PC-9 (cell line): ENCODE results near the gene CYYR1. TPM values are rescaled to one million over a fixed set of nuclear protein-coding genes. Genes with fewer than 3 reads are reported as not detected.

ENCODE experiments used
- BruUV-seq: library from RNA; stranded (reverse); fragments of 400-500 nt; replicated peaks from 2 replicates; lab custom pipeline; 2021; lab: Mats Ljungman, UMichigan
- CTCF ChIA-PET: fragments of 300-600 bp; sonication (Branson Sonifier 250); formaldehyde crosslinking; loops from one replicate; lab custom pipeline; 2022; ENCODE audit warnings: antibody characterized with exemption; lab: Charles Lee
- POLR2A ChIA-PET: fragments of 300-600 bp; sonication (Branson Sonifier 250); formaldehyde crosslinking; loops from one replicate; lab custom pipeline; 2022; ENCODE audit warnings: antibody characterized with exemption; ENCODE audit not compliant: unreplicated experiment; lab: Charles Lee
- DNase-seq, 2 experiments: peaks; one replicate each; pipeline versions ENCODE4 v3.0.0 to v3.0.0-alpha.2; 2015 to 2022; ENCODE audit warnings: mixed read lengths in 1 of 2
- H2AFZ ChIP-seq: fragments of 200-600 bp; sonication (generic); 2 replicates; pipeline ENCODE4 v1.8.1; 2017; ENCODE audit warnings: antibody characterized with exemption
- H3F3A ChIP-seq: fragments of 200-600 bp; sonication (generic); 2 replicates; pipeline ENCODE4 v1.8.1; 2017; ENCODE audit warnings: antibody characterized with exemption, mild to moderate bottlenecking, low read depth; ENCODE audit not compliant: insufficient read depth
- H3K27ac ChIP-seq: fragments of 200-600 bp; sonication (generic); 2 replicates; pipeline ENCODE4 v1.6.1; 2016; ENCODE audit warnings: mixed run types
- H3K27me3 ChIP-seq: fragments of 200-600 bp; sonication (generic); 2 replicates; pipeline ENCODE4 v1.6.1; 2016; ENCODE audit warnings: low read depth, mixed run types; ENCODE audit not compliant: insufficient read depth
- H3K36me3 ChIP-seq: fragments of 200-600 bp; sonication (generic); 2 replicates; pipeline ENCODE4 v1.6.1; 2016; ENCODE audit warnings: low read depth, mixed run types
- H3K4me1 ChIP-seq: fragments of 200-600 bp; sonication (generic); replicated peaks from 2 replicates; pipeline ENCODE4 v1.6.1; 2016; ENCODE audit warnings: mixed run types; ENCODE audit not compliant: insufficient read depth
- H3K4me2 ChIP-seq: fragments of 200-600 bp; sonication (generic); 2 replicates; pipeline ENCODE4 v1.6.1; 2017; ENCODE audit warnings: mixed run types
- H3K4me3 ChIP-seq: fragments of 200-600 bp; sonication (generic); 2 replicates; pipeline ENCODE4 v1.6.1; 2016; ENCODE audit warnings: mixed run types
- H3K79me2 ChIP-seq: fragments of 200-600 bp; sonication (generic); 2 replicates; pipeline ENCODE4 v1.6.1; 2017; ENCODE audit warnings: low read depth, mixed run types
- H3K9me2 ChIP-seq: fragments of 200-600 bp; sonication (generic); 2 replicates; pipeline ENCODE4 v1.8.1; 2017; ENCODE audit warnings: mild to moderate bottlenecking; ENCODE audit not compliant: insufficient read depth
- H3K9me3 ChIP-seq: fragments of 200-600 bp; sonication (generic); 2 replicates; pipeline ENCODE4 v1.8.1; 2016; ENCODE audit warnings: low read depth; ENCODE audit not compliant: insufficient read depth
- H4K20me1 ChIP-seq: fragments of 200-600 bp; sonication (generic); 2 replicates; pipeline ENCODE4 v1.8.1; 2017; ENCODE audit not compliant: insufficient read depth
- EZH2 ChIP-seq: fragments of 200-600 bp; sonication (generic); IDR thresholded peaks from 2 replicates; pipeline ENCODE4 v1.8.0; 2017; ENCODE audit warnings: antibody characterized with exemption, low read depth
- intact Hi-C: fragments of 100-400 bp; cut with micrococcal nuclease; formaldehyde crosslinking; loops from one replicate; pipeline ENCODE4 v1.10.0; 2022; ENCODE audit not compliant: unreplicated experiment
- total RNA-seq: library from RNA; stranded (reverse); gene quantifications from 2 replicates; pipeline ENCODE4 v1.2.3, GENCODE V29; 2021
- TF ChIP-seq, protein P1 (sequence below): fragments of 200-600 bp; sonication (generic); conservative IDR thresholded peaks from 2 replicates; pipeline ENCODE4 v1.6.1; 2017; ENCODE audit warnings: mixed run types, antibody characterized with exemption, mild to moderate bottlenecking, moderate library complexity

CYYR1 gene
- total RNA-seq, 1 experiment from 2014 or later, result not detected

DNA sequence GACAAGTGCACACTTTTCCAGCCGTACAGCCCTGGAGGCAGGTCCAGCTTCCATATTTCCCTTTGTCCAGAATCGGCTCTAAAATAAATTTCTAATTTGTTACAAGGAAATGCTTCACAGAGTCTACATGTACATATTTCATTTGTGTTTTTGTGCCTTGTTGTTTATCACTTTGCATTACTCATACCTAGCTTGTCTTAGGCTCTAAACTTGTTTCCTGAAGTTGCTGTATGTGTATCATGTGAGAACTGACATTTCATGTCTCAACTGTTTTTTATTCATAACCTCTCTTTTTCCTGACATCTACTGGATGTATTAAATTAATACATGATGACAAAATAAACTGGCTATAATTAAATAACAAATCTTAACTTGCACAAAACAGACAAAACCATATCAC, 7.5 kb downstream of the CYYR1 start:
- Histone ChIP-seq H3K79me2 (no peaks in the 10 kb centered on the region), H4K20me1 (no peaks in the 10 kb centered on the region), H3K27ac (no peak overlapping the region), H3K4me3 (no peak overlapping the region), H2AFZ (no peak overlapping the region), H3F3A (no peaks in the 10 kb centered on the region), H3K4me1 (no peaks in the 10 kb centered on the region), H3K36me3 (no peaks in the 10 kb centered on the region), H3K9me3 (no peaks in the 10 kb centered on the region), H3K9me2 (no peaks in the 10 kb centered on the region), H3K27me3 (no peaks in the 10 kb centered on the region), H3K4me2 (no peak overlapping the region)
- intact Hi-C loops, result no loop called here
- no peak for DNase-seq
- no TSS peak for BruUV-seq
- ChIA-PET CTCF (no interaction called here), POLR2A (no interaction called here)
- TF ChIP-seq, protein P1, sequence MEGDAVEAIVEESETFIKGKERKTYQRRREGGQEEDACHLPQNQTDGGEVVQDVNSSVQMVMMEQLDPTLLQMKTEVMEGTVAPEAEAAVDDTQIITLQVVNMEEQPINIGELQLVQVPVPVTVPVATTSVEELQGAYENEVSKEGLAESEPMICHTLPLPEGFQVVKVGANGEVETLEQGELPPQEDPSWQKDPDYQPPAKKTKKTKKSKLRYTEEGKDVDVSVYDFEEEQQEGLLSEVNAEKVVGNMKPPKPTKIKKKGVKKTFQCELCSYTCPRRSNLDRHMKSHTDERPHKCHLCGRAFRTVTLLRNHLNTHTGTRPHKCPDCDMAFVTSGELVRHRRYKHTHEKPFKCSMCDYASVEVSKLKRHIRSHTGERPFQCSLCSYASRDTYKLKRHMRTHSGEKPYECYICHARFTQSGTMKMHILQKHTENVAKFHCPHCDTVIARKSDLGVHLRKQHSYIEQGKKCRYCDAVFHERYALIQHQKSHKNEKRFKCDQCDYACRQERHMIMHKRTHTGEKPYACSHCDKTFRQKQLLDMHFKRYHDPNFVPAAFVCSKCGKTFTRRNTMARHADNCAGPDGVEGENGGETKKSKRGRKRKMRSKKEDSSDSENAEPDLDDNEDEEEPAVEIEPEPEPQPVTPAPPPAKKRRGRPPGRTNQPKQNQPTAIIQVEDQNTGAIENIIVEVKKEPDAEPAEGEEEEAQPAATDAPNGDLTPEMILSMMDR, result no peak
- TF ChIP-seq EZH2, result no peak

DNA sequence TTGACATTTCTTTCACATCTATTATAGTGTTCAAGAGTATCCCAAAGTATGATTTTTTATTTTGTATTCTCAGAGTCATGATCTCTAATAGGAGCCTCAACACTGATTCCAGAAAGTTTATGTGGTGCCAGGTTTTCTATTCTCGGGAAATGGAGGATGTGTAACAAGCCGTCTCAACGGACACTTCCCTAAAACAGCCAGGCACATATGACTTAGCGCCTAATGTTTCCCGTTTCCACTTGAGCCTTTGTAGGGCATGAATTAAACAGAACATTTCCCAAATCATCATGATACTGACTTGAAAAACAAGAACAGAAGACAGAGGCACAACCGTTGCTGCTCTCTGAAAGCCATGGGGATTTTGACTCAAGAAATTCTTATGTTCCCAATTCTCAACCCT, 8.0 kb downstream of the CYYR1 start:
- no peak for TF ChIP-seq EZH2
- TF ChIP-seq, protein P1, result no peak
- no peaks in the 10 kb centered on the region for H3K27me3 ChIP-seq
- H3K79me2 ChIP-seq, result no peaks in the 10 kb centered on the region
- no peak overlapping the region for H3K4me3 ChIP-seq
- no peak for DNase-seq
- ChIA-PET POLR2A (no interaction called here), CTCF (no interaction called here)
- H3K4me1 ChIP-seq, result no peaks in the 10 kb centered on the region
- H3K27ac ChIP-seq, result no peak overlapping the region
- no peaks in the 10 kb centered on the region for H3K9me3 ChIP-seq
- intact Hi-C loops, result no loop called here
- H2AFZ ChIP-seq, result no peak overlapping the region
- H3K36me3 ChIP-seq, result no peaks in the 10 kb centered on the region
- no TSS peak for BruUV-seq
- H3K9me2 ChIP-seq, result no peaks in the 10 kb centered on the region
- H3K4me2 ChIP-seq, result no peak overlapping the region
- H3F3A ChIP-seq, result no peaks in the 10 kb centered on the region
- H4K20me1 ChIP-seq, result no peaks in the 10 kb centered on the region

DNA sequence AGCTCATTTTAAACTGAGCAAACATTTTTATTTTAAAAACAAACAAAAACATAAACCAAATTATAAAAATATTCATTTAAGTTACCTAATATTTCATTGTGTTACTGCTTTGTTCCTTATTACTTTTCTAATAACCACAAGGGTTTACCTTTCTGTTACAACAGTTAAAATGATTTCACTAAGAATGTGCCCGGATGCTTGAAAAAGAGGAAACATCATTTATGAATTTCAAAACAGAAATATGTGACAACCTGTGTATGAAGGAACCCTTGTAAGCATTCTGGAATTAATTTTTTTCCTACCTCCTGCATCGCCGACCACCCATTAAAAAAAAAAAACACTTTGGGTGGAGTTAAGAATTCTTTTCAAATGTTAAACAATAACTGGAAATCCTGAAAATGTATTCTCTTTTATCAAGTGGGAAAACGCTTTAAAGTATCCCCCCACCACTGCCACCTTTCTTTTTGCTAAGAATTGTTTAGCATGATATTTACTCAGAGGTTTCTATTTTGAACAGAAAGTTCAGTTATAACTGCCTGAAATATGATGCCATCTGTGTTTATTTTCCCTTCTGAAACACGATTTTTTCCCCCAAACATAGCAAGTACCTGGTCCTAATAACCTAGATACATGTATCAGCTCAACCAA, 9.1 kb downstream of the CYYR1 start:
- Histone ChIP-seq H3K79me2 (no peaks in the 10 kb centered on the region), H3K27ac (no peak overlapping the region), H3K27me3 (no peaks in the 10 kb centered on the region), H2AFZ (no peak overlapping the region), H3K36me3 (no peaks in the 10 kb centered on the region), H3K9me3 (no peaks in the 10 kb centered on the region), H3K4me3 (no peak overlapping the region), H3K4me1 (no peaks in the 10 kb centered on the region), H3F3A (no peaks in the 10 kb centered on the region), H3K9me2 (no peaks in the 10 kb centered on the region), H3K4me2 (no peak overlapping the region), H4K20me1 (no peaks in the 10 kb centered on the region)
- intact Hi-C loops, result no loop called here
- POLR2A ChIA-PET, result no interaction called here
- CTCF ChIA-PET, result no interaction called here
- BruUV-seq, result no TSS peak
- DNase-seq, result no peak
- no peak for TF ChIP-seq EZH2
- TF ChIP-seq, protein P1, result no peak
